Middle frontal gyrus (tissue), 1 donor: ENCODE measurements around the gene SYNGR3.

Source experiments
- DNase-seq: peaks from one replicate; pipeline ENCODE4 v3.0.0-alpha.2; 2015; ENCODE audit warnings: low spot score; ENCODE audit errors: extremely low spot score

Gene SYNGR3

DNA sequence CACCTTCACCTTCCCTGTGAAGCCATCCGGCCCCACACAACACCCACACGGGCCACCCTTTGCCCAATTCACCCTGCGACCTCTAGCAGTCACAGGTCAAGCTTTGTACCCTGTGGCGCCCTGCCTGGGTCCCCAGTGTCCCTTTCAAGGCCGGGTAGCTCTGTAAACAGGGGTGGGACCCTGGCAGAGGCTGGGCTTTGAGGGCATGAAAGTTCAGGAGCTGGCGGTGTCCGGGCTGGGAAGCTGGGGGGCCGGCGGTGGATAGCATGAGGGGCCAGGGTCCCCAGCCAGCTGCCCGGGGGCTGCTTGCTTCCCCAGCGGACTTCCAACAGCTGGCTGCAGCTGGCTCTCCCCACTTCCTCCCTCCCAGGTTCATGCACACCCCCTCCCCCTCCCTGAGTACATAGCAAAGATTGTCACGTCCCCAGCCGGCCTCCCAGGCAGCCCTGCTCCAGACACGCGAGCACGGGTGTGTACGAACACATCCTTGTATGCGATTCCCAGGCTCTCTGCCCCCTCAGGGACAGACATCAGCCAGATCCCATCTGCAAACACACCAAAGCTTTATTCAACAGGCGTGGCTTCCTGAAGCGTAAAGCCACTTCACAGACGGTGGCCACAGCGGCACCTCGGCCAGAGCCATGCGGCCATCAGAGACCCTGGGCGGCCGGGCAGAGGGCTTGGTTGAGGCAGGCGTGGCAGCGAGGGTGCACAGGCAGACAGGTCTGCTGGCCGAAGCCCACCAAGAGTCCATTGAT is 49.7 kb downstream of the SYNGR3 start:
- DNase-seq = no peak

DNA sequence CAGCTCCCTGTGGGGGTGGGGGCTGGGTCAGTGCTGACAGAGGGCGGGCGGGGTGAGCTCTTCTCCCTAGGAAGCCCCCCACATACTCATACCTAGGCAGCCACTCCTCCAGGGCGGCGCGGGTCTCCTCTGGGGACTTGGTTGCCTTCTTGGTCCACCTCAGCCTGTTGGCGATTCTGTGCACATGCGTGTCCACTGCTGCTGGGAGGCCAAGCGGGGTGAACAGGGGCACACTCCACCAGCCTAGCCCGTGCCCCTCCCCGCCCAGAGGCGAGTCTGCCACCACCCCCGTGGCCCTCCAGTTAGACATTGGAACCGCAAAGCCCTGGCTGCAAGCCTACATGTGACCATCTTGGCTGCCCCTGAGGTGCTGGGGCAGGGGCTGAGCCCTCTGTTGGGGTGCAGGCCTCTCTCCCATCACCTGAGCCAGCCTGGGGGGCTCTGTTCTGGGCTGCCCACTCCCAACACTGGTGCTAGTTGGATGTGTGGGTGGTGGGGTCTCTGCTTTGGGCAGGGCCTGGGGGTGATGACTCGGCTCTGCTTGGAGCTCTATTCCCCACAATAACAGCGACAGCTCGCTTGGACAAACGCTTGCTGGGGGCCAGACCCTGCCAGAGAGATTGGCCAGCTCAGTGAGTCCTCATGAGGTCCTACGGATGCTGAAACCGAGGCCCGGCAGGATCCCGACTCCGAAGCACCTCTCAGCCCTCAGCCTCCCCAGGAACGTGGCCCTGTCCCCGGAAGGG is 50.4 kb downstream of the SYNGR3 start:
- no peak for DNase-seq

DNA sequence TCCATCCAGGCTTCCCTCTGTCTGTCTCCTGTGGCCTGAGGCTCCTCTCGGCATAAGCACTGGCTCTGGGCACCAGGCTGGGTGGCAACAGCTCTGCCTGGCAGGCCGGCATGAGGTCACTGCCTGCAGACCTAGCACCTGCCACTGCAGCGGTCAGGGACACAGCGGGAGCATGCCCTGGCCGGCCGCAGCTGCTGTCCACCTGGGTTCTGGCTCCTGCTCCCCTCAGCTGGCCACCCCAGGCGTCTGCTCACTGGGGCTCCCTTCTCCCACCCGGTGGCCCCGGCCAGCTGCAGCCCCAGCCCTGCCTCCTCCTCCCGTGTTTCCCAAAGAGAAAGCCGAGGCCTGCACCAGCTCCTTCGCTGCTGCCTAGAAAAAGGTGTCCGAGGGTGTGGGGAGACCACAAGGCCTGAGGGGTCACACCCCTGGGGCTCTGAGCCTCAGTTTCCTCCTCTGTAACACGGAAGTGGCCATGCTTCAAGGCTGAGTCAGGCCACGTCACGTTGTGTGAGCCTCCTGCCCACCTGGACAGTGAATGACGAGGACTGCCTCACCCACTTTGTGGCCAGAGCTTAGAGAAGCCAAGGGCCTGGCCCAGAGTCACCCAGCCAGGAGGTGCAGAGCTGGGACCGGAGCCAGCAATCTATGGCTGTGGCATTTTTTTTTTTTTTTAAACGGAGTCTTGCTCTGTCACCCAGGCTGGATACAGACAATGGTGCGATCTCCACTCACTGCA is 51.2 kb downstream of the SYNGR3 start:
- no peak for DNase-seq

DNA sequence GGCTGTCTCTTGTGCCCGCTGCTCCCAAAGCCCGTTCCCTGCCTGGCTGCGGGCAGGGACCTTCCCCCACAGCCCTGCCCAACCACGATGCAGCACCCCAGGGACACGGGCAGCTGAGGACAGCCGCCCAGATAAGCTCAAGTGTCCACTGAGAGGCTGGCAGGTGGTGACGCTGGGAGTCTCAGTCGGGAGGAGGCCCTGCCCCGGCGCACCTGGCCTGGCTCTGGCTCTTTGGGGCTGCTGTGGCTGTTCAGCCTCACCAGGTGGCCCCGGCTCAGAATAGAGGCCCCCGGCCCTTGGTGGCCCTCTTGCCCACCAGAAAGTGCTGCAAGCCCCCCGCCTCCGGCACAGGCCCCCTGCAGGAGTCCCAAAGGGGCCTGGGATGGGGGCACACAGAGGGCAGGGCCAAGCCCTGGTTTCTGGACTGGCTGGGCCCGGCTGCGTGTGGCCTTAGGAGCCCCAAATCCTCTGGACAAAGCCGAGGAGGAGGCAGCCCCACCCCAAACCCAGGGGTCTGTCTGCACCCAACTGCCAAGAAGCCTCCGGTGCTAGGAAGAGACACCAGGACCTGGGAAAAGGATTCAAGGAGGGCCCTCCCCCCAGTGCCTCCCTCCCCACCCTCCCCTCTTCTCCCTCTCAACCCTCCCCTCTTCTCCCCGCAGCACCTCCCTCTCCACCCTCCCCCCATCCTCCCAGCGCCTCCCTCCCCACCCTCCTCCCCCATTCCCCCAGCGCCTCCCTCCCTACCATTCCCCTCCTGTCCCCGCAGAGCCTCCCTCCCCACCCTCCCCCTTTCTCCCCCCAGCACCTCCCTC is 52.6 kb downstream of the SYNGR3 start:
- DNase-seq = no peak

DNA sequence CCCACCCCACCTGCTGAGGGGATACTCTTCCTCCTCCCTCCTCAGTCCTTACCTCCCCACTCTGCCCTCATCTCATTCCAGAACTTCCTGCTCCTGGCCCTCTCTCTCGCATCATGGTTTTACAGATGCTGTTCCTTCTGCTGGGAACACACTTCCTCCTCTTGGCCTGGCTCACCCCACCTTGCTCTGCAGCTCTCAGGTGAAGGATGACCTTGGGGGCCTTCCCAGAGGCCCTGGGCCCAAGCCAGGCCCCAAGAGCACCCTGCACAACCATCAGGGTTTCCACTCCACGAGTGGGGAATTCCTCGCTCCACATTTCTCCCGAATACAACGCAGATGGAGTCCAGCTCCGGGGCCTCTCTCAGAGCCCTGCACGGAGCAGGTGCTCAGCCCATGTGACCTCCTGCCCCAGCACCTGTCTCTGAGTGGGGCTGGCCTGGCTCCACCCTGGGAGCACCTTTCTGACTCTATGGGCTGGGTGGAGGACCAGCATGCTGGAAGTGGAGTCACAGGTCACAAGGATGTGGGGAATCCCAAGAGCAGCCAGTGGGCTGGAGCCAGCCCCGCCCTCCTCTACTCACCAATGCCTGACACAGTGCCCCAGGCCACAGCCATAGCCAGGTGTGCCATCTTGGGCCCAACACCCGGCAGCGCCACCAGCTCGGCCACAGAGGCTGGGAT is 53.4 kb downstream of the SYNGR3 start:
- DNase-seq = no peak
